ENCODE results near the gene SLC25A51. TPM values are rescaled to one million over a fixed set of nuclear protein-coding genes. Genes with fewer than 3 reads are reported as not detected.

SLC25A51 gene, protein sequence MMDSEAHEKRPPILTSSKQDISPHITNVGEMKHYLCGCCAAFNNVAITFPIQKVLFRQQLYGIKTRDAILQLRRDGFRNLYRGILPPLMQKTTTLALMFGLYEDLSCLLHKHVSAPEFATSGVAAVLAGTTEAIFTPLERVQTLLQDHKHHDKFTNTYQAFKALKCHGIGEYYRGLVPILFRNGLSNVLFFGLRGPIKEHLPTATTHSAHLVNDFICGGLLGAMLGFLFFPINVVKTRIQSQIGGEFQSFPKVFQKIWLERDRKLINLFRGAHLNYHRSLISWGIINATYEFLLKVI
- total RNA-seq = 41.8 and 49.3 TPM in 2 replicates

DNA sequence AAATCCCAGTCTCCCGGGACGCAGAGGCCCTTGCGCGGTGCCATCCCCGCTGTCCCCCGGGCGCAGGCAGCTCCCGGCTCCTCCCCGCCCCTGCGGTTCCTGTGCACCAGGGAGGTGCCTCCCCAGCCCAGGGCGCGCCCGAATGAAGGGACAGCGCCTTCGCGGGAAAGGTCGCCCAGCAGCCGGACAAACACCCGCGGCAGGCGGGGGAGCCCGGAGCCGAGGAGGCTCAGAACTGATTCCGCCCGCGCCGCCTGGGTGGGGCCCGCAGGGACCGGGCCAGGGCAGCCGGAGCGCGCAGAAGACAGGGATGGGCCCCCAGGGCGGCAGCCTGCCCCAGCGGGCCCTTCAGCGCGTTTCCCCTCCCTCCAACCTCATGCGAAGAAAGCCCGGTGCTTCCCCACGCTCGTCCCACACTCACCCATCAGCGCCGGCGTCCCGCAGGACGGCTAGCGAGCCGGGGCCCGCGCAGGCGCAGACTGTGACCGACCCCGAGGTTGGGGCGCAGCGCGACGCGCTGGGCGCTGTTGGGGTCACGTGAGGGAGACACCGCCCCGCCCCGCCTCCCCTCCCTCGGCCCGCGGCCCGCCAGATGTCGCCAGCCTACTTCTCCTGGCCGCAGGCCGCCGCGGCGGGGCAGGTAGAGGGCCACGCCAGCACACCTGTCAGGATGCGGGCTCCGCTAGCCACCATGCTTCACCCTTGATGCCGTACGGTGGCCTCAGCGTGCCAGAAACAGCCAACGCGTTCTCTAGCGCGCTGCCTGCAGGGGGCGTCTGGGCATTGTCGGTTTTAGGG, at the start of gene SLC25A51:
SLC25A51 (minus strand) TSS at position 481 of the 798 bp plus-strand sequence. CDS start 15,577 bp downstream, outside the sequence.

Other genes with a start within 250 kb of the SLC25A51 start
- gene TRMT10B, start 150.3 kb downstream of the SLC25A51 start, total RNA-seq = 2.6 and 3.9 TPM in 2 replicates
- gene EXOSC3, start 119.1 kb downstream of the SLC25A51 start, total RNA-seq = 27.1 and 54.9 TPM in 2 replicates
- 9.6 and 9.8 TPM in 2 replicates for gene DCAF10, start 103.3 kb downstream of the SLC25A51 start, total RNA-seq
- gene SHB, start 165.1 kb upstream of the SLC25A51 start, total RNA-seq = 17.9 and 20.4 TPM in 2 replicates